ENCODE results near the gene ARHGAP11A. TPM values are rescaled to one million over a fixed set of nuclear protein-coding genes. Genes with fewer than 3 reads are reported as not detected.
A peak's percentile ranks its signal among the peaks of the same experiment; 100 is the strongest.
"Not testable (repeated sequence)": the region's sequence is repeated elsewhere in the genome, so short reads cannot be mapped to it uniquely, and the experiment has no call there.

The ARHGAP11A gene, protein sequence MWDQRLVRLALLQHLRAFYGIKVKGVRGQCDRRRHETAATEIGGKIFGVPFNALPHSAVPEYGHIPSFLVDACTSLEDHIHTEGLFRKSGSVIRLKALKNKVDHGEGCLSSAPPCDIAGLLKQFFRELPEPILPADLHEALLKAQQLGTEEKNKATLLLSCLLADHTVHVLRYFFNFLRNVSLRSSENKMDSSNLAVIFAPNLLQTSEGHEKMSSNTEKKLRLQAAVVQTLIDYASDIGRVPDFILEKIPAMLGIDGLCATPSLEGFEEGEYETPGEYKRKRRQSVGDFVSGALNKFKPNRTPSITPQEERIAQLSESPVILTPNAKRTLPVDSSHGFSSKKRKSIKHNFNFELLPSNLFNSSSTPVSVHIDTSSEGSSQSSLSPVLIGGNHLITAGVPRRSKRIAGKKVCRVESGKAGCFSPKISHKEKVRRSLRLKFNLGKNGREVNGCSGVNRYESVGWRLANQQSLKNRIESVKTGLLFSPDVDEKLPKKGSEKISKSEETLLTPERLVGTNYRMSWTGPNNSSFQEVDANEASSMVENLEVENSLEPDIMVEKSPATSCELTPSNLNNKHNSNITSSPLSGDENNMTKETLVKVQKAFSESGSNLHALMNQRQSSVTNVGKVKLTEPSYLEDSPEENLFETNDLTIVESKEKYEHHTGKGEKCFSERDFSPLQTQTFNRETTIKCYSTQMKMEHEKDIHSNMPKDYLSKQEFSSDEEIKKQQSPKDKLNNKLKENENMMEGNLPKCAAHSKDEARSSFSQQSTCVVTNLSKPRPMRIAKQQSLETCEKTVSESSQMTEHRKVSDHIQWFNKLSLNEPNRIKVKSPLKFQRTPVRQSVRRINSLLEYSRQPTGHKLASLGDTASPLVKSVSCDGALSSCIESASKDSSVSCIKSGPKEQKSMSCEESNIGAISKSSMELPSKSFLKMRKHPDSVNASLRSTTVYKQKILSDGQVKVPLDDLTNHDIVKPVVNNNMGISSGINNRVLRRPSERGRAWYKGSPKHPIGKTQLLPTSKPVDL
- total RNA-seq, result 1 to 10 TPM in 2 of 4 donors, under 1 TPM in 2; 0.49 to 5.3 (median 2.3) TPM

DNA sequence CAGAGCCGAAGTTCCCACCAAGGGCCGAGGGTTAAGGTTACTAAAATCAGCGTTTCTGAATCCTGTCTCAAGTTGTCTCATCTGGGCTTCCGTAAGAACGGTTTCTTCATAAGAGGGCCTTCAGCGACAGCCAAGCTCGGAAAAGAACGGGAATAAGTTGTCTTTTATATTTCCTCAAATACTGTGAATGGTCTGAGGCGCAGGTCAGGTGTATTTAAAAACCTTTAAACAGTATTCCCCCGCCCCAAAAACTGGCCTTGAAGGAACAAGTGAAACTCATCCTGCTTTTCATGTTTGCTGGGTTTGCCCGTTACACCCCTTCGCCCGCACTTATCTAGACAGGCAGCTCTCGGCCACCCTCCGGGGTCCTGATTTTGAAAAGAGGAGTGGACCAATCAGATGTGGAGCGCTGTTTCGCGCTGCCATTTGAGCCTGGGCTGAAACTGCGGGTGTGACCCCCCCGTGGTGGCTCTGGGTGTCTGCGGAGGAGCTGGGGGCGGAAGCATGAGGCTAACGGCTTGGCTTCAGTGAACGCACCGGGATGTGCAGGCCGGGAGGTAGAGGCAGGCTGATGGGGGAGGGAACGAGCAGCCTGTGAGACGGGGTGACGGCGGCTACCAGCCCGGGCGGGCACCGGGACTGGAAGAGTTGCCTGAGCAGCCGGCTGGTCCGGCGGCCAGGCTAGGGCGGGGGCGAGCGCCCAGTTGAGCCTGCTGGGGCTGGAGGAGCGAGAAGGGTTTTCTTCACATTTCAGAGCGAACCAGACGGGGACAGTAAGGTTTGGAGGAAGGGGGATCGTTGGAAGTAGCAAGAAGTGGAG, at the start of gene ARHGAP11A:
ARHGAP11A (plus strand) TSS at position 454 of the 820 bp plus-strand sequence. CDS start 708 bp downstream, outside the sequence.
- in situ Hi-C loops (cut with MboI; ENCODE audit: low sequenced_read_pairs in 4 of 4); H3K4me1 ChIP-seq; H3K36me3 ChIP-seq; intact Hi-C loops (cut with DNase I; ENCODE audit: low total_unique reads); H3K9me3 ChIP-seq; H3K27me3 ChIP-seq: not testable (repeated sequence)
- H3K4me3 ChIP-seq, result peak within 1 kb of the TSS; percentile 61 to 78 (median 65)
- DNase-seq, result peak; percentile 49 to 78
- ATAC-seq, result peak; percentile 94 to 96
- H3K27ac ChIP-seq, result peak within 1 kb of the TSS; percentile 77 to 85 (median 84)

- H3K27me3 ChIP-seq; H3K9me3 ChIP-seq; ATAC-seq; intact Hi-C loops (cut with DNase I; ENCODE audit: low total_unique reads); DNase-seq; H3K27ac ChIP-seq; H3K4me1 ChIP-seq; H3K36me3 ChIP-seq; H3K4me3 ChIP-seq; in situ Hi-C loops (cut with MboI; ENCODE audit: low sequenced_read_pairs in 4 of 4): not testable (repeated sequence)
Observed at GRCh38 chr15:32568988-32569387, 46.3 kb upstream of the ARHGAP11A start.

DNA sequence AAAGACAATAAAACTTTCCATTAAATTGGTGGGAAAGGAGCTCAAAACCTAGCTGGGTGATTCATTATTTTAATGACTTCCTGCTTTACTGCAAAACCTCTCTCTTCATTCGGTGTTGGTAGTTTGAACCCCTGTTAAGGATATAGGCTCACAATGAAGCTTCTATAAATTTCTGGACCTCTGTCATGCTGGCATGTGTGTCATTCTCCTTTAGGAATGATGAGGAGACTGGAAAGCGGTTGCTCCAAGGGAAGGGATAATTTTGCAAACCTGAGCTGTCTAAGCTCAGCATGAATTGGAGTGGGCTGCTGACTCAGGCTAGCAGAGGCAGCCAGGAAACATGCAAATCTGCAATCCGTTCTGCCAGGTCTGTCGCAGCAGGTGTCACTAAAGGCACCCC, 36.8 kb upstream of the ARHGAP11A start:
- H3K4me1 ChIP-seq; H3K36me3 ChIP-seq; DNase-seq; H3K9me3 ChIP-seq; H3K4me3 ChIP-seq; in situ Hi-C loops (cut with MboI; ENCODE audit: low sequenced_read_pairs in 4 of 4); H3K27ac ChIP-seq; ATAC-seq; H3K27me3 ChIP-seq; intact Hi-C loops (cut with DNase I; ENCODE audit: low total_unique reads): not testable (repeated sequence)

DNA sequence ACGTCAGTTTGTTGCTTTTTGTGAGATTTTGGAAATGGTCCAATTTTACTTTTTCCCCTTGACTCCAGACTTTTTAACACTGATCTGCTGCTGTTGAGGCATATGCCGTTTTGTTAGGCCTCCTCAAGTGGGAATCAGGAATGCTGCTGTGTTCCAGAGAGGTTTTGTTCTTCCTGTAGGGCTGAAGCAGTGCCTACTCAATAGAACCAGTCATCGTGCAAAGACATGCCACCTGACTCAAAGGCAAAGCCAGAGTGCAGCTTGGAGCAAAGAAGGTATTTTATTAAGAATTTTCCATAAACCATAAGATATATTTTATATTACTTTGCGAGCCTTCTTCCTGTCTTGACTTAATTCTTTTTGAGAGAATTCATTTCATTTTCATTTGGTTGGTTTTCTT, 29.5 kb upstream of the ARHGAP11A start:
- DNase-seq; H3K4me3 ChIP-seq; H3K27ac ChIP-seq; H3K36me3 ChIP-seq; ATAC-seq; H3K9me3 ChIP-seq; H3K4me1 ChIP-seq; in situ Hi-C loops (cut with MboI; ENCODE audit: low sequenced_read_pairs in 4 of 4); H3K27me3 ChIP-seq; intact Hi-C loops (cut with DNase I; ENCODE audit: low total_unique reads): not testable (repeated sequence)

- H3K36me3 ChIP-seq; ATAC-seq; in situ Hi-C loops (cut with MboI; ENCODE audit: low sequenced_read_pairs in 4 of 4); H3K9me3 ChIP-seq; H3K4me1 ChIP-seq; DNase-seq; intact Hi-C loops (cut with DNase I; ENCODE audit: low total_unique reads); H3K27ac ChIP-seq; H3K4me3 ChIP-seq; H3K27me3 ChIP-seq: not testable (repeated sequence)
Observed at GRCh38 chr15:32593151-32593550, 22.2 kb upstream of the ARHGAP11A start, which contains the start of gene GOLGA8N. TSS of gene GOLGA8N (plus strand) at chr15:32593456.

- H3K4me3 ChIP-seq; H3K4me1 ChIP-seq; DNase-seq; H3K27me3 ChIP-seq; ATAC-seq; intact Hi-C loops (cut with DNase I; ENCODE audit: low total_unique reads); H3K9me3 ChIP-seq; H3K36me3 ChIP-seq; H3K27ac ChIP-seq; in situ Hi-C loops (cut with MboI; ENCODE audit: low sequenced_read_pairs in 4 of 4): not testable (repeated sequence)
Observed at GRCh38 chr15:32609518-32609917, 5.8 kb upstream of the ARHGAP11A start.

DNA sequence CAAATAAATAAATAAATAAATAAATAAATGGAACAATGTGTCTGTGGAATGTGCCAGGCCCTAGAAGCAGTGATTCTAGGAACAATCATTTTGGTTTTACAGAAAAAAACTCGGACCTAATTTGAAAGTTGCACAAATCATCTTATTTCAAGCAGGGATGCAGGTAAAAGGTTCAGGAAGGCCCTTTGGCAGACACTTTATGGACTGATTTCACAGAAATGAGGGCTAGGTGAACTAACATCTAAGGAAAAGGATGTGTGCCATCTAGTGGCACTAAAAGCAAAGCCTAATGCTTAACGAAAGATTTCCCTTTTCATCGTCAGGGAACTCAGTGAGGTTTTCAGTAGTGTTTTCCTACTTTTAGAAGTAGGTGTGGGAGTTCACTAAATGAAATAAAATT, 4.6 kb upstream of the ARHGAP11A start:
- H3K9me3 ChIP-seq; H3K27me3 ChIP-seq; H3K36me3 ChIP-seq; H3K4me3 ChIP-seq; intact Hi-C loops (cut with DNase I; ENCODE audit: low total_unique reads); H3K27ac ChIP-seq; H3K4me1 ChIP-seq; in situ Hi-C loops (cut with MboI; ENCODE audit: low sequenced_read_pairs in 4 of 4); DNase-seq; ATAC-seq: not testable (repeated sequence)
- TF ChIP-seq, protein P1, sequence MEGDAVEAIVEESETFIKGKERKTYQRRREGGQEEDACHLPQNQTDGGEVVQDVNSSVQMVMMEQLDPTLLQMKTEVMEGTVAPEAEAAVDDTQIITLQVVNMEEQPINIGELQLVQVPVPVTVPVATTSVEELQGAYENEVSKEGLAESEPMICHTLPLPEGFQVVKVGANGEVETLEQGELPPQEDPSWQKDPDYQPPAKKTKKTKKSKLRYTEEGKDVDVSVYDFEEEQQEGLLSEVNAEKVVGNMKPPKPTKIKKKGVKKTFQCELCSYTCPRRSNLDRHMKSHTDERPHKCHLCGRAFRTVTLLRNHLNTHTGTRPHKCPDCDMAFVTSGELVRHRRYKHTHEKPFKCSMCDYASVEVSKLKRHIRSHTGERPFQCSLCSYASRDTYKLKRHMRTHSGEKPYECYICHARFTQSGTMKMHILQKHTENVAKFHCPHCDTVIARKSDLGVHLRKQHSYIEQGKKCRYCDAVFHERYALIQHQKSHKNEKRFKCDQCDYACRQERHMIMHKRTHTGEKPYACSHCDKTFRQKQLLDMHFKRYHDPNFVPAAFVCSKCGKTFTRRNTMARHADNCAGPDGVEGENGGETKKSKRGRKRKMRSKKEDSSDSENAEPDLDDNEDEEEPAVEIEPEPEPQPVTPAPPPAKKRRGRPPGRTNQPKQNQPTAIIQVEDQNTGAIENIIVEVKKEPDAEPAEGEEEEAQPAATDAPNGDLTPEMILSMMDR (IDR thresholded peaks at IDR 0.05 in 4 of 5, conservative IDR thresholded peaks at IDR 0.05 in 1 of 5), result peak in 2 of 5 experiments; percentile 13 to 45

DNA sequence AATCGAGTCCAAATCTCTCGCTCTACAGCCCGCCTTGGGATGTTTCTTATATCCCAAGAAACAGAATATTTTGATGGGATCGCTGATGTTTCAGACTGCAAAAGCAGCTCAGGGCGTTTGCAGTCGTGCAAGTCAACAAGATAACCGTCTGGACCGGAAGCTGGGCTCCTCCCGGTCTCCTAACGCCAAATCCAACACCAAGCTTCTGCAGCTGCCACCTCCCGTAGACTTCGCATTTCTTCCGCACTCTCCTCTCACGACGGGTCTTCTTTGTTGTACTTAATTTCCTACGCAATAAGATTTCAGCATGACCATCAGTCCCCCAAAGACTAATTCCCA, 623 bp upstream of the ARHGAP11A start:
- intact Hi-C loops (cut with DNase I; ENCODE audit: low total_unique reads); H3K4me1 ChIP-seq; H3K27me3 ChIP-seq; H3K36me3 ChIP-seq; H3K9me3 ChIP-seq; in situ Hi-C loops (cut with MboI; ENCODE audit: low sequenced_read_pairs in 4 of 4): not testable (repeated sequence)
- Histone ChIP-seq H3K27ac (peak overlapping the region; percentile 76 to 85 (median 84)), H3K4me3 (peak overlapping the region; percentile 59 to 78 (median 64))
- DNase-seq (peak; percentile 25 to 58), ATAC-seq (peak; percentile 79 to 80)

DNA sequence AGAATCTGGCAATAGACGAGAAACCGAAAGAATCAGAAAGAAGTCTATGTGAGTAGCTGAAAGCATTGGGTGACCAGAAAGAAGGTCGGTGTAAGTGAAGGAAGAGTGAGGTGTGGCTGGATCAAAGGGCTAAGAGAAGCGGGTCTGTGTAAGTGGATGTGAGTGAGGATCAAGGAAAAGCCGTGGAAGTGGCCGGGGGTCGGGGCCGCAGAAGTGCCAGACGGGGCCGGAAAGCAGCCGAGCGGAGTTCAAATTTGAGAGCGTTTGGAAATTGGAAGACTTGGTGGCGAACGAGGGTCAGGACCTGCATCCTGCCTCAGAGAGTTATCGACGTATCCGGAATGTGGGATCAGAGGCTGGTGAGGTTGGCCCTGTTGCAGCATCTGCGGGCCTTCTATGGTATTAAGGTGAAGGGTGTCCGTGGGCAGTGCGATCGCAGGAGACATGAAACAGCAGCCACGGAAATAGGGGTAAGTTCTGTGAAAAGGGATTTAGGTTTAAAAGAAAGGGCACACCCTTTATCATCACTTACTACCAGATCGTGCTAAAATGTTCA, 645 bp downstream of the ARHGAP11A start:
- intact Hi-C loops (cut with DNase I; ENCODE audit: low total_unique reads); H3K9me3 ChIP-seq; H3K27me3 ChIP-seq; DNase-seq; ATAC-seq; in situ Hi-C loops (cut with MboI; ENCODE audit: low sequenced_read_pairs in 4 of 4); H3K4me1 ChIP-seq; H3K36me3 ChIP-seq: not testable (repeated sequence)
- peak overlapping the region in 2 of 4 donors; percentile 84 to 85 for H3K27ac ChIP-seq
- H3K4me3 ChIP-seq, result peak overlapping the region; percentile 59 to 78 (median 64)
